ENCODE measurements around the gene SRRM4.

Gene SRRM4

DNA sequence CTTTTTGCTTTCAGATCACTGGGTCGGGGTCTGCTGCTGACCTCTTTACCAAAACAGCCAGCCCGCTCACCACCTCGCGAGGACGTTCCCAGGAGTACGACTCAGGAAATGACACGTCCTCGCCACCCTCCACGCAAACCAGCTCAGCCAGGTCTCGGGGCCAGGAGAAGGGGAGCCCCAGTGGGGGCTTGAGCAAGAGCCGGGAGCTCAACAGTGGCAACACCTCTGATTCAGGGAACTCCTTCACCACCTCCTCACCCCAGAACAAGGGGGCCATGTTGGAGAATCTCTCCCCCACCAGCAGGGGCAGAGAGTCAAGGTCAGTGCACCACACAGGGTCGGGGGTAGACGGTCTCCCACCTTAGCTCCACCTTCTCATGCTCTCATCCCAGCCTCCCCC is 164.0 kb downstream of the SRRM4 start:
- Histone ChIP-seq H3K27me3 (ENCODE audit: insufficient read depth, low read depth, severe bottlenecking) (no peaks in the 10 kb centered on the region), H3K4me3 (ENCODE audit: low read depth, low read length) (no peak overlapping the region), H3K27ac (no peak overlapping the region), H3K36me3 (peaks cover 97% of the 10 kb centered on the region), H3K9me3 (ENCODE audit: severe bottlenecking) (no peaks in the 10 kb centered on the region)
- no peak for TF ChIP-seq CTCF (IDR thresholded peaks at IDR 0.05; ENCODE audit: low read depth, low read length)
- no peak for DNase-seq

GRCh38 chr12:119147847-119148448 is 166.6 kb downstream of the SRRM4 start:
- H3K9me3 ChIP-seq (ENCODE audit: severe bottlenecking), result no peaks in the 10 kb centered on the region
- no peaks in the 10 kb centered on the region for H3K27me3 ChIP-seq (ENCODE audit: insufficient read depth, low read depth, severe bottlenecking)
- DNase-seq, result no peak
- no peak overlapping the region for H3K4me3 ChIP-seq (ENCODE audit: low read depth, low read length)
- H3K36me3 ChIP-seq, result peaks cover 97% of the 10 kb centered on the region
- no peak overlapping the region for H3K27ac ChIP-seq
- TF ChIP-seq CTCF (IDR thresholded peaks at IDR 0.05; ENCODE audit: low read depth, low read length), result no peak

DNA sequence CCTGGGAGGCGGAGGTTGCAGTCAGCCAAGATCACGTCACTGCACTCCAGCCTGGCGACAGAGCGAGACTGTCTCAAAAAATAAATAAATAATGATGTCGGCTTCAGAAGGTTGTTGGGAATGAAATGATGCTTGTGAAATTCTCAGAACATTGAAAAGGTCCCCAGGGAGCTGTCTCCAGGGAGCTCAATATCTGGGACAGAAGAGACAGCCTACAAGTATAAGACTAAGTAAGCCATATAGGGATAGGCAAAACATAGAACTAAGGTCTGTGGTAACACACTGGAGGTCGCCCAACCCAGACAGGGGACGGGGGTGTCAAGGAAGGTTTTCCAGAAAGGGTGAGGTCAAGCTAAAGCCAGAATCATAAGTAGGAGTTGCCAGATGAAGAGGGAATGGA is 167.9 kb downstream of the SRRM4 start:
- Histone ChIP-seq H3K36me3 (peaks cover 97% of the 10 kb centered on the region), H3K27me3 (ENCODE audit: insufficient read depth, low read depth, severe bottlenecking) (no peaks in the 10 kb centered on the region), H3K27ac (no peak overlapping the region), H3K4me3 (ENCODE audit: low read depth, low read length) (no peak overlapping the region), H3K9me3 (ENCODE audit: severe bottlenecking) (no peaks in the 10 kb centered on the region)
- TF ChIP-seq CTCF (IDR thresholded peaks at IDR 0.05; ENCODE audit: low read depth, low read length), result no peak
- no peak for DNase-seq

- no peak for TF ChIP-seq CTCF (IDR thresholded peaks at IDR 0.05; ENCODE audit: low read depth, low read length)
Measured at GRCh38 chr12:119151445-119152026, 170.2 kb downstream of the SRRM4 start.

GRCh38 chr12:119153477-119154434 is 172.4 kb downstream of the SRRM4 start:
- Histone ChIP-seq H3K9me3 (ENCODE audit: severe bottlenecking) (no peaks in the 10 kb centered on the region), H3K36me3 (peaks cover 84% of the 10 kb centered on the region), H3K4me3 (ENCODE audit: low read depth, low read length) (no peak overlapping the region), H3K27me3 (ENCODE audit: insufficient read depth, low read depth, severe bottlenecking) (no peaks in the 10 kb centered on the region), H3K27ac (no peak overlapping the region)
- TF ChIP-seq CTCF (IDR thresholded peaks at IDR 0.05; ENCODE audit: low read depth, low read length), result no peak
- DNase-seq, result no peak

More at GRCh38 chr12:119151445-119152026, 170.2 kb downstream of the SRRM4 start:
- no peak overlapping the region for H3K27ac ChIP-seq
- no peaks in the 10 kb centered on the region for H3K27me3 ChIP-seq (ENCODE audit: insufficient read depth, low read depth, severe bottlenecking)
- H3K9me3 ChIP-seq (ENCODE audit: severe bottlenecking), result no peaks in the 10 kb centered on the region
- H3K36me3 ChIP-seq, result peaks cover 95% of the 10 kb centered on the region
- DNase-seq, result no peak
- no peak overlapping the region for H3K4me3 ChIP-seq (ENCODE audit: low read depth, low read length)
